PC-9 (cell line): ENCODE results near the gene HSF5. TPM values are rescaled to one million over a fixed set of nuclear protein-coding genes. Genes with fewer than 3 reads are reported as not detected.

Source experiments
- BruUV-seq: library from RNA; stranded (reverse); fragments of 400-500 nt; replicated peaks from 2 replicates; lab custom pipeline; 2021; lab: Mats Ljungman, UMichigan
- CTCF ChIA-PET: fragments of 300-600 bp; sonication (Branson Sonifier 250); formaldehyde crosslinking; loops from one replicate; lab custom pipeline; 2022; ENCODE audit warnings: antibody characterized with exemption; lab: Charles Lee
- POLR2A ChIA-PET: fragments of 300-600 bp; sonication (Branson Sonifier 250); formaldehyde crosslinking; loops from one replicate; lab custom pipeline; 2022; ENCODE audit warnings: antibody characterized with exemption; ENCODE audit not compliant: unreplicated experiment; lab: Charles Lee
- DNase-seq, 2 experiments: peaks; one replicate each; pipeline versions ENCODE4 v3.0.0 to v3.0.0-alpha.2; 2015 to 2022; ENCODE audit warnings: mixed read lengths in 1 of 2
- H2AFZ ChIP-seq: fragments of 200-600 bp; sonication (generic); 2 replicates; pipeline ENCODE4 v1.8.1; 2017; ENCODE audit warnings: antibody characterized with exemption
- H3F3A ChIP-seq: fragments of 200-600 bp; sonication (generic); 2 replicates; pipeline ENCODE4 v1.8.1; 2017; ENCODE audit warnings: antibody characterized with exemption, mild to moderate bottlenecking, low read depth; ENCODE audit not compliant: insufficient read depth
- H3K27ac ChIP-seq: fragments of 200-600 bp; sonication (generic); 2 replicates; pipeline ENCODE4 v1.6.1; 2016; ENCODE audit warnings: mixed run types
- H3K27me3 ChIP-seq: fragments of 200-600 bp; sonication (generic); 2 replicates; pipeline ENCODE4 v1.6.1; 2016; ENCODE audit warnings: low read depth, mixed run types; ENCODE audit not compliant: insufficient read depth
- H3K36me3 ChIP-seq: fragments of 200-600 bp; sonication (generic); 2 replicates; pipeline ENCODE4 v1.6.1; 2016; ENCODE audit warnings: low read depth, mixed run types
- H3K4me1 ChIP-seq: fragments of 200-600 bp; sonication (generic); replicated peaks from 2 replicates; pipeline ENCODE4 v1.6.1; 2016; ENCODE audit warnings: mixed run types; ENCODE audit not compliant: insufficient read depth
- H3K4me2 ChIP-seq: fragments of 200-600 bp; sonication (generic); 2 replicates; pipeline ENCODE4 v1.6.1; 2017; ENCODE audit warnings: mixed run types
- H3K4me3 ChIP-seq: fragments of 200-600 bp; sonication (generic); 2 replicates; pipeline ENCODE4 v1.6.1; 2016; ENCODE audit warnings: mixed run types
- H3K79me2 ChIP-seq: fragments of 200-600 bp; sonication (generic); 2 replicates; pipeline ENCODE4 v1.6.1; 2017; ENCODE audit warnings: low read depth, mixed run types
- H3K9me2 ChIP-seq: fragments of 200-600 bp; sonication (generic); 2 replicates; pipeline ENCODE4 v1.8.1; 2017; ENCODE audit warnings: mild to moderate bottlenecking; ENCODE audit not compliant: insufficient read depth
- H3K9me3 ChIP-seq: fragments of 200-600 bp; sonication (generic); 2 replicates; pipeline ENCODE4 v1.8.1; 2016; ENCODE audit warnings: low read depth; ENCODE audit not compliant: insufficient read depth
- H4K20me1 ChIP-seq: fragments of 200-600 bp; sonication (generic); 2 replicates; pipeline ENCODE4 v1.8.1; 2017; ENCODE audit not compliant: insufficient read depth
- CTCF ChIP-seq: fragments of 200-600 bp; sonication (generic); conservative IDR thresholded peaks from 2 replicates; pipeline ENCODE4 v1.6.1; 2017; ENCODE audit warnings: mixed run types, antibody characterized with exemption, mild to moderate bottlenecking, moderate library complexity
- EZH2 ChIP-seq: fragments of 200-600 bp; sonication (generic); IDR thresholded peaks from 2 replicates; pipeline ENCODE4 v1.8.0; 2017; ENCODE audit warnings: antibody characterized with exemption, low read depth
- intact Hi-C: fragments of 100-400 bp; cut with micrococcal nuclease; formaldehyde crosslinking; loops from one replicate; pipeline ENCODE4 v1.10.0; 2022; ENCODE audit not compliant: unreplicated experiment
- total RNA-seq: library from RNA; stranded (reverse); gene quantifications from 2 replicates; pipeline ENCODE4 v1.2.3, GENCODE V29; 2021

Gene HSF5
- total RNA-seq, 1 experiment from 2014 or later = not detected

DNA sequence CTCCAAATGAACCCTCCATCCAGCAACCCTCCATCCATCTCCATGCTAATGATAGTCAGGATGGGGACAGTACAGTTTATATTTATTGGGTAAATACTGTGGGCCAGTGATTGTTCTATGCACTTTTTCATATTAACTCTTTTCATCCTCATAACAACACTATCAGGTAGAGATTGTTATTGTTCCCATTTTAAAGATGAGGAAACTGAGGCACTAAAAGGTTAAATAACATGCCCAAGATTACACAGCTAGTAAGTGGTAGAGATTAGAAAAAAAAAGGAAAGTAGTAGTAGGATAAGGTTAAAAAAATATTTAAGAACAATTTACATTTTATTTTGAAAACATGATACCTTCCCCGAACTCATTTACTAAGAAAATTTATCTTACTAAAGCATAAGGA lies 114.3 kb downstream of the HSF5 start:
- BruUV-seq = no TSS peak

DNA sequence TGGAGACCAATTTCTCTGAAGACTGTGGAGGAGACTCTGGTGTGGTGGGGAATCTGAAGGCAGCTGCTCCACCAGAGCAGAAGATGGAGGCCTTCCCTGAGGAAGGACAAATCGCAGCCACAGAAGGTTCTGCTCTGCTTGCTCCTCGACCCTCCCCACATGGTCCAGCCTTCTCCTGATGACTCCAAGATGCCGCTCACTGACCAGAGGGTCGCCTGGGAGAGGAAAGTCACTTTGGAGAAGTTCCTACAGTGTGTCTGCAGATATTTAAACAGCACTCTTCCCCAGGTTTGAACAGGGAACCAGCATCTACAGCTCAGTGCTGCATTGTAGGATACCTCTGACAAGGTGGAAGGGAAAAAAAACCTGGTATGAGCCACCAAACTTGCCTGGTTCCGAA lies 115.2 kb downstream of the HSF5 start:
- H3K9me2 ChIP-seq = no peaks in the 10 kb centered on the region
- no peak overlapping the region for H3K4me2 ChIP-seq
- CTCF ChIA-PET = no interaction called here
- no peak for DNase-seq
- peaks cover 8% of the 10 kb centered on the region; the same call in 1 of the 2 replicates for H3K27me3 ChIP-seq
- H3K4me1 ChIP-seq = peaks cover 23% of the 10 kb centered on the region
- POLR2A ChIA-PET = no interaction called here
- no peak overlapping the region for H3K27ac ChIP-seq
- H4K20me1 ChIP-seq = no peaks in the 10 kb centered on the region
- H3K9me3 ChIP-seq = no peaks in the 10 kb centered on the region
- 0 out of 2 replicates have a peak, but pooled peaks cover 5% of the 10 kb centered on the region for H3F3A ChIP-seq
- H3K79me2 ChIP-seq = no peaks in the 10 kb centered on the region
- no peaks in the 10 kb centered on the region for H3K36me3 ChIP-seq
- TF ChIP-seq EZH2 (no peak), CTCF (no peak)
- no peak overlapping the region for H3K4me3 ChIP-seq
- intact Hi-C loops = no loop called here
- H2AFZ ChIP-seq = no peak overlapping the region
- no TSS peak for BruUV-seq

More for the DNA sequence above, 114.3 kb downstream of the HSF5 start:
- Histone ChIP-seq H3K4me1 (peaks cover 23% of the 10 kb centered on the region), H3K4me2 (no peak overlapping the region), H3F3A (0 out of 2 replicates have a peak, but pooled peaks cover 5% of the 10 kb centered on the region), H3K4me3 (no peak overlapping the region), H3K27me3 (peaks cover 8% of the 10 kb centered on the region; the same call in 1 of the 2 replicates), H3K79me2 (no peaks in the 10 kb centered on the region), H3K27ac (no peak overlapping the region), H3K36me3 (no peaks in the 10 kb centered on the region), H4K20me1 (no peaks in the 10 kb centered on the region), H3K9me2 (no peaks in the 10 kb centered on the region), H3K9me3 (no peaks in the 10 kb centered on the region), H2AFZ (no peak overlapping the region)
- CTCF ChIA-PET = no interaction called here
- no peak for DNase-seq
- POLR2A ChIA-PET = no interaction called here
- TF ChIP-seq EZH2 (no peak), CTCF (no peak)
- intact Hi-C loops = no loop called here

- Histone ChIP-seq H3K9me3 (no peaks in the 10 kb centered on the region), H3K9me2 (no peaks in the 10 kb centered on the region), H3K27ac (no peak overlapping the region), H3K36me3 (no peaks in the 10 kb centered on the region), H3K79me2 (no peaks in the 10 kb centered on the region), H4K20me1 (no peaks in the 10 kb centered on the region), H3K27me3 (peaks cover 14% of the 10 kb centered on the region; the same call in 1 of the 2 replicates), H2AFZ (no peak overlapping the region), H3K4me3 (no peak overlapping the region), H3K4me1 (peaks cover 7% of the 10 kb centered on the region), H3F3A (no peaks in the 10 kb centered on the region), H3K4me2 (no peak overlapping the region)
- ChIA-PET CTCF (no interaction called here), POLR2A (no interaction called here)
- no peak for DNase-seq
- intact Hi-C loops = no loop called here
- BruUV-seq = no TSS peak
- TF ChIP-seq CTCF = no peak
- no peak for TF ChIP-seq EZH2
Measured at GRCh38 chr17:58371300-58371950, 116.8 kb downstream of the HSF5 start.
